HG02763 (cell line): ENCODE measurements around the gene MATN3.
"Not testable (repeated sequence)": the region's sequence is repeated elsewhere in the genome, so short reads cannot be mapped to it uniquely, and the experiment has no call there.

Source experiments
- ATAC-seq: cut with Tn5 transposase; IDR thresholded peaks from one replicate; pipeline ENCODE4 v1.9.1; 2021; ENCODE audit warnings: mild to moderate bottlenecking, moderate library complexity; ENCODE audit not compliant: unreplicated experiment

Gene MATN3

GRCh38 chr2:20012282-20013125 lies at the start of gene MATN3:
Gene MATN3 (minus strand): TSS chr2:20012668. CDS start chr2:20012631, 37 bp downstream.
- ATAC-seq: no peak

GRCh38 chr2:20061940-20062339 lies 49.5 kb upstream of the MATN3 start:
- no peak for ATAC-seq

- ATAC-seq: no peak
Observed at GRCh38 chr2:20061476-20061875, 49.0 kb upstream of the MATN3 start.

GRCh38 chr2:20060106-20060505 lies 47.6 kb upstream of the MATN3 start:
- no peak for ATAC-seq

- ATAC-seq: no peak
Observed at GRCh38 chr2:20057268-20057667, 44.8 kb upstream of the MATN3 start.

- ATAC-seq: no peak
Observed at GRCh38 chr2:20054931-20055330, 42.5 kb upstream of the MATN3 start.

- no peak for ATAC-seq
Observed at GRCh38 chr2:20054119-20054518, 41.7 kb upstream of the MATN3 start.

- ATAC-seq: no peak
Observed at GRCh38 chr2:20052861-20053281, 40.4 kb upstream of the MATN3 start.

GRCh38 chr2:20052229-20052851 lies 39.9 kb upstream of the MATN3 start:
- ATAC-seq: no peak

- peak; percentile 95 for ATAC-seq
Observed at GRCh38 chr2:20051532-20052228, 39.2 kb upstream of the MATN3 start, which contains the start of gene LAPTM4A. Gene LAPTM4A (minus strand): TSS chr2:20051628. CDS start chr2:20051520, 108 bp downstream.

GRCh38 chr2:20050646-20051531 lies 38.4 kb upstream of the MATN3 start:
- peak; percentile 9 for ATAC-seq

- ATAC-seq: no peak
Observed at GRCh38 chr2:20050104-20050645, 37.7 kb upstream of the MATN3 start.

GRCh38 chr2:20049637-20050036 lies 37.2 kb upstream of the MATN3 start:
- no peak for ATAC-seq

GRCh38 chr2:20048488-20049448 lies 36.3 kb upstream of the MATN3 start:
- no peak for ATAC-seq

GRCh38 chr2:20045712-20046292 lies 33.3 kb upstream of the MATN3 start:
- not testable (repeated sequence) for ATAC-seq

- no peak for ATAC-seq
Observed at GRCh38 chr2:20044778-20045177, 32.3 kb upstream of the MATN3 start.

GRCh38 chr2:20042531-20042930 lies 30.1 kb upstream of the MATN3 start:
- no peak for ATAC-seq

GRCh38 chr2:20040489-20041172 lies 28.2 kb upstream of the MATN3 start:
- ATAC-seq: no peak
